NCI-H2107 treated with DMSO at 0.1 percent for 48 hours (cell line): Measurements from ENCODE around the gene ABCA13.
"Not testable (repeated sequence)": the region's sequence is repeated elsewhere in the genome, so short reads cannot be mapped to it uniquely, and the experiment has no call there.

Source experiments
- DNase-seq: peaks from one replicate; lab custom pipeline; 2025; ENCODE audit not compliant: unreplicated experiment; lab: John Stamatoyannopoulos, UW

The ABCA13 gene

DNA sequence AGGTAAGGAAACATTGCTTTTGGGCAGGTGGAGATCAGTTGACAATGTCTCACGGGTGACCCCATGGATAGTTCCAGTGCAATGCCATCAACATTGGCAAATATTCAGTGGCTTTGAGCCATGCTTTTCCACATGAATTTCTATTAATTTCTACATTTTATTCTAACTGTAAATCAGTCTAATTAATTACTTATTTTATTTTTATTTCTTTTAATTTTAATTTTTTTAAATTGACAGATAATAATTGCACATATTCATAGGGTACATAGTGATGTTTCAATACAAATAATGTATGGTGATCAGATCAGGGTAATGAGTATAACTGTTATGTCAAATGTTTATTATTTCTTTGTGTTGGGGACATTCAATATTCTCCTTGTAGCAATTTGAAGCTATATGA is 3.8 kb downstream of the ABCA13 start:
- no peak for DNase-seq

DNA sequence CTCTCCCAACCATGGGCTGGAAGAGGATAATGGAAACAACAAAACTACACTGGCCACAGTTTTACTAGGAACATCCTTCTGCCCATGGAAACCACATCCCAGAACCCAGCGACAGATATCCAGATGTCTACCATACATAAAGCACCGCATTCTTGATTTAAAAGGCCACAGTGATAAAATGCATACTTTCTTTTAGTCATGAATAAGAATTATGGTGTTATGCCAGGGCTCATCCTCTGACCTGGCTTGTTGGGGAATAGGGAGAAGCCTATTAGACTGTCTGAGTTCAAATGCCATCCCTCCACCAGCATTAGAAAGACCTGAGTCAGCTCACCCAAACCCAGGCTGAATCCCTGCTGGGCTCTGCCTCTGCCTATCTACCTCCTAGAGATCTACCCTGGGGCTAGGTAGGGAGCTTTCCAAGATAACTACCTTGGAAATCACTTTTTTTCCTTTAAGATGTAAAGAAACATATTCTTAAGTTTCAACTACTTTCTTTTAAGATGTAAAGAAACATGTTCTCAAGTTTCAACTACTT is 5.2 kb downstream of the ABCA13 start:
- DNase-seq, result no peak

DNA sequence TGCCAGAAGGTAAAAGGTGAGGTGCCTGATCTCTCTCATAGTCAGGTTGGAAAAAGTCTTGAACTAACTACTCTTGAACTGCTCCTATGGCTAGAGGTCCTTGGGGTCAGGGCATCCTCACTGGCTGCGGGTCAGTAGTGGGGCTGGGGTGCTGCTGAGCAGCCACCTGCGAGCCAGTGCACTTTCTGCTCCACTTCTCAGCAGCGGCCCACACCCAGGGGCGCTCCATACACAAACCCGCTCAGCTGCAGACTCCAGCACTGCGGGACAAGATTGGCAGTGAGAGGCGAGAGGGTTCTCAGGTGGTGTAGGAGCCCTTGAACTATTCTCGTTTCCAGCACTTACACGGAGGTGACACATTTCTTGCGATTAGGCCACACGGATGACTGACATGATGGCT is 6.0 kb downstream of the ABCA13 start:
- DNase-seq, result no peak

DNA sequence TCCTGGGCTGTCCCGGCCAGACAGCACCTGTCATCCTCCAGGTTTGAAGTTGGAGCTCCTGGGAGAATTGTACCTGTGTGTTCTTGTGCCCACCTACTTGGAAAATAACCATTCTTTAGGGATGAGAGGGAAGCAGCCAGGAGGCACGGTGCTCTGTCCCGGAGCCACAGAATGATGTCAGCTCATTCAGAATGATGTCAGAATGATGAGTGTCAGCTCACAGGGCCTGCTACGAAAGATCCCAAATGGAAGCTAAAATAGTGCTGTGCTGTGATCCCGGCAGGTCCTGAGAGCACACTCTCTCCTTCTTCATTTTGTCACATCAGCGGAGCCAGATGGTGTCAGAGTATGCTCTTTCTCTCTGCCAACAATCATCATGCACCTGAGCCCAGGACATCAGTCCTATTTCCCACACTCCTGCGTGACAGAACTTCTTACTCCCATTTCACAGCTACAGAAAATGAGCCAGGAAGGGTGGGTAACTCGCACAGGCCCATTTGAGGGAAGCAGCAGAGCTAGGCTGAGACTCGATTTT is 8.3 kb downstream of the ABCA13 start:
- DNase-seq, result no peak

DNA sequence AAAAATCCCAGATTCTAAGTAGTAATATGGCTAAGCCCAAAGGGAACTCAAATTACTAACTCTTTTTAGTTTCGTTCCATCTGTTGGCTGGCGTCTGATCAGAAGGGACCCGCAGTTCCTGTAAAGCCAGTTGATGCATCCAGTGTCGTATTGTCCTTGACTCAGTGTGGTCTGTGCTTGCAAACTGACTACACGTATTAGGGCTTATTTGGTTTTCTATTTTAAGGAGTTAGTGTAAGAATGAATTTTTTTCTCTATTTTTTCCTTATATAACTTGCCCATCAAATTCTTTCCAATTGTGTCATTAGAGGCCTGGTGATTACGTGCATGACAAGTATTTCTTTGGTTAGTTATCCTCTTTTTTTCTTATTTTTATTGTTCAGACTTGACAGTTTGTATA is 9.7 kb downstream of the ABCA13 start:
- DNase-seq, result no peak

DNA sequence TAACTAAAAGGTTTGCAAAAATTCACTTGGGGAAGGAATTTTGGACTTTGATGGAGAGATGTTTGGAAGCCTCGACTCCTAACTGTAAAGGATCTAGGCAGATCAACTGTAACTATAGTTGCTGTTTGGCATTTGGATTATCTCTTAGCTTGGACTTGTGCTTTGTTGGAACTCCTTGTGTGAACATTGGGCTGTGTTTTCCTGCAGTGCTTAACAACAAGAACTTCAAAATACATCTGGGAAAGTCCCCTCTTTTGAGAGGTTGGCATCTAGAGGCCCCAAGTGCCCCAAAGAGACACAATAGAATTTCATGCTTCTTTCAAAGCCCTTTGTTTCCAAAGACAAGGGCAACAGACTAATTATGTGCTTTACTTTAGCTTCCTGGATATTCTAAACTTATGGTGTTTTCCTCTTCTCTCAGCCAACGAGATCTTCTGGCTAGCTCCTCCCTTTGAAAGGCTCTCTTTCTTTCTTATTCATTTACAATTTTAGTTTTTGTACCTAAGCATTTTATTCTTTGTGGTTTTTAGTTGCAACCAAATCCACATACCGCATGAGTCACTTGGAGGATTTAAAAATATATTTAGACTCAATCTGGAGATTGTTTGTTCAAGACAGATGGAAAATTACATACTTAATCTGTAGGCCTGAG is 11.6 kb downstream of the ABCA13 start:
- DNase-seq, result no peak

DNA sequence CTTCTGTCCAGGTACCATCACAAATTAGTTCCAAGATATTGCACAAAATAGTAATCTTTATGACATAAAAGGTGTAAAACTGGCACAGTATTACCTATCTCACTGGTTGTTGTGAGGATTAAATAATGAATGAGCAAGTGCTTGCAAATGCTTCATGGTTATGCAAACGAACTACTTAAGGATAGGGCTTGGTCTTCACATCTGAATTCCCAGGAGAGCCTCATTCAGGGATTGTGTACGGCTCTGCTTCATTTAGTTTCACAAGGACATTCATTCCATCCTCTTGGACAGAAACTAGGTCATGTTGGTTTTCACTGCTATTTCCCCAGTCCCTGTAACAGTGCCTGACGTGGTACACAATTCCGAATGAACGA is 12.1 kb downstream of the ABCA13 start:
- no peak for DNase-seq

DNA sequence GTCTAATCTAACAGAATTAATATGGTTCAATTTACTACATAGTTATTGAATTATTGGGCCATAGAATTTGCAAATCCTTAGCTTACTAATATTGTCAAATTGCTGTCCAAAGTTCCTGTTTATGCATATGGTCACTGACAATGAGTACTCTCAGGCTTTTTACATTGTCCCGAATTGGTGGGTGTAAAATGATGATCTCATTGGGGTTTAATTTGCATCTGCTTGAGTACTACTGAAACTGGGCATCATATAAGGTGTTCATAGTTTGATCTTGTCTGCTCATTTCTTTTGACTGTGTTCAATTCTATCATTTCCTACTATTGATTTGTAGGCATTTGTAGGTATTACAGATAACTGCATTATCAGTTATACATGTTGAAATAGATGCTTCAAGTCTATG is 12.7 kb downstream of the ABCA13 start:
- no peak for DNase-seq

DNA sequence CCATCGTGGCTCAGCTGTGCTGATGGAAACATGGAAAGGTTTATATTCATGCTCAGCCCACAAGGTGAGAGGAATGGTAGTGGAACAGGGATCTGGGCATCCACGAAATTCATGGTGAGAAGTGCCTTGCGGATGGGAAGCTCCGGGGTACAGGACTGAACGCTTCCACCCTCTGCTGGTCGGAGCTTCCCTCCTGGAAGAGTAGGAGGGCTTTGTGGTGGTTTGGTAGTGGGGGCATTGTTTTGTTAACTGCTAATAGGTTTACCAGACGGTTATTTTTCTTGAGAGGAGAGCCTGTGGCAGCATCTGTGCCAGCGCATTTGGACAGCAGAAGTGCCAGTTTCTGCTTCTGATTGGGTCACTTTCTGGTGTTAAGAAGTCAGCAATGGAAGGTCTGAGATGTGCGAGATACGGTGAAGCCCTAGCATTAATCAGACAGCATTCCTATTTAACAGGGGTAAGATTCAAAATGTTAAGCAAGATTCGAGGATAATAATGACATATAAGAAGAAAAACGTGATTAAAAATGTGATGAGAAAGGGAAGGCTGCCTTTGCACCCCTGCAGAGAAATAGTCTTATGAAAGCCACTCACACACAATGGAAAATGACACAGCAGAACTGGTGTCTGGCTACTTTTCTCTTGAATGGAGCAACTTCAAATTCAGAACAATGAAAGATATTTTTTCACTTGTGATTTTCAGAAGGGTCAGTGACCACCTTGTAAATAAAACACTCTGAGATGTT is 17.7 kb downstream of the ABCA13 start:
- DNase-seq, result no peak

DNA sequence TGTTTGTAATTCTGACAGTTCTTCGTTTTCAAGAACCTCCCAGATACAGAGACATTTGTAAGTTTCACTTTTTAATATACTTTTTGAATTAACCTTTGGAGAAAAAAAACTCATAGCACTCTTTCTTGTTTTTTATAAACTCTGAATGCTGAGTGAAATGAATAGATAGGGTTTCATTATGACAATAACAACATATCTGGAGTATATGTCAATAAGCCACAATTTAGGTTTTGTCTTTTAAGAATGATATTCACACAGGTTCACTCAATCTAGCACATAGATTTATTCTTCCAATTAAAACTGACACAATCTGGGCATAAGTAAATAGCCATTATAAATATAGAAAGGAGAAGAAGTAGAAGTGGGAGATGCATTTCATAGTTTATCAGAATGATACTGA is 21.7 kb downstream of the ABCA13 start:
- no peak for DNase-seq

DNA sequence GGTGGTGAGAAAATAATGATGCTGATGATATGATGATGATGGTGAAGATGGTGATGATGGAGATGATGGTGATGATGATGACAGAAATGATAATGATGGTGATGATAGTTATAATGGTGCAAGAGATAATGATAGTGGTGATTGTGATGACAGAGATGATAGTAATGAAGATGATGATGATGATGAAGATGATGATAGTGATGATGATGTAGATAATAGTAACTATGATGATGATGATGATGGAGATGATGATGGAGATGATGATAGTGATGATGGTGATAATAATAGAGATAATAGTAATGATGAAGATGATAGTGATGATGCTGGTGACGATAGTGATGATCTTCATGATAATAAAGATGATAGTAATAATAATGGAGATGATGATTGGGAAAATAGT is 22.2 kb downstream of the ABCA13 start:
- DNase-seq, result no peak

DNA sequence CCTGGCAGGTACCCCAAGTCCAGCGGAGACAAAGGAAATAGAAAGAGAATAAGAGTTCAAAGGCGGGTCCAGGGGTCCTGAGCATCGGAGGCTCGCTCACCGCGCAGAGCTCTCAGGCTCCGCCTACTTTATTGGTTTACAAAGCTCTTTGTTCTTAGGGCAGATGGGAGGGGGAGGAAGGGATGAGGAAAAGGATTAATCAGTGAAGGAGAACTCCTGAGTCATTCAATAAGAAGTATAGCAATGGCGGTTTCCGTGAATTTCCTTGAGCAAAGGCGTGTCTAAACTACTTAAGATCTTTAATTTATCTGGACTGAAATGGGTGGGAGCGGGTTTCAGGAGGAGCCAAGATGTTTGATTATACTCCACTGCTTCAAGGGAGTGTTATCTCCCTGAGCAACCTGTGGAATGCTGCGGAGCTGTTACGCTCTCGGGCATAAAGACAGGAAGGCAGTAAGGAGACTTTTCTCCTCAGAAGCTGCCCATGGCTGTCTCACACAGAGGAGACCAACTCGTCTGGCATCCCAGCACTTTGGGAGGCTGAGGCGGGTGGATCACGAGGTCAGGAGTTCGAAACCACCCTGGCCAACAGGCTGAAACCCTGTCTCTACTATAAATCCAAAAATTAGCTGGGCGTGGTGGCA is 29.8 kb downstream of the ABCA13 start:
- not testable (repeated sequence) for DNase-seq

DNA sequence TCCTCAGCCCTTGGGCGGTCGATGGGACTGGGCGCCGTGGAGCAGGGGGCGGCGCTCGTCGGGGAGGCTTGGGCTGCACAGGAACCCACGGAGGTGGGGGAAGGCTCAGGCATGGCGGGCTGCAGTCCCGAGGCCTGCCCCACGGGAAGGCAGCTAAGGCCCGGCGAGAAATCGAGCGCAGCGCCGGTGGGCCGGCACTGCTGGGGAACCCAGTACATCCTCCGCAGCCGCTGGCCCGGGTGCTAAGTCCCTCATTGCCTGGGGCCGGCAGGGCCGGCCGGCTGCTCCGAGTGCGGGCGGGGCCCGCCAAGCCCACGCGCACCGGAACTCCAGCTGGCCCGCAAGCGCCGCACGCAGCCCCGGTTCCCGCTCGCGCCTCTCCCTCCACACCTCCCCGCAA is 31.7 kb downstream of the ABCA13 start:
- DNase-seq, result not testable (repeated sequence)

DNA sequence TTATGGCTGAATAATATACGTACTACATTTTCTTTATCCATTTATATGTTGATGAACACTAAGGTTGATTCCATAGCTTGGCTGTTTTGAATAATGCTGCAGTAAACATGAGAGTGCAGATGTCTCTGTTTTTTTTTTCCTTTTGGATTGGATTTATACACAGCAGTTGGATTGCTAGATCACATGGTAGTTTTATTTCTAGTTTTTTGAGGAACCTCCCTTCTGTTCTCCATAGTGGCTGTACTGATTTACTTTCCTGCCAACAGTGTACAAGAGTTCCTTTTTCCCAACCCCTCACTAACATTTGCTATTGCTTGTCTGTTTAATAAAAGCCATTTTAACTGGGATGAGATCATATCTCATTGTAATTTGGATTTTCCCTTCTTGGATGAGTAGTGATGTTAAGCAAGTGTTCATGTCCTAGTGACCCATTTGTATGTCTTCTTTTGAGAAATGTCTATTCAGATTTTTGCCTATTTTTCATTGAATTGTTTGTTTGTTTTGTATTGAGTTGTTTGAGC is 36.0 kb downstream of the ABCA13 start:
- DNase-seq, result no peak

DNA sequence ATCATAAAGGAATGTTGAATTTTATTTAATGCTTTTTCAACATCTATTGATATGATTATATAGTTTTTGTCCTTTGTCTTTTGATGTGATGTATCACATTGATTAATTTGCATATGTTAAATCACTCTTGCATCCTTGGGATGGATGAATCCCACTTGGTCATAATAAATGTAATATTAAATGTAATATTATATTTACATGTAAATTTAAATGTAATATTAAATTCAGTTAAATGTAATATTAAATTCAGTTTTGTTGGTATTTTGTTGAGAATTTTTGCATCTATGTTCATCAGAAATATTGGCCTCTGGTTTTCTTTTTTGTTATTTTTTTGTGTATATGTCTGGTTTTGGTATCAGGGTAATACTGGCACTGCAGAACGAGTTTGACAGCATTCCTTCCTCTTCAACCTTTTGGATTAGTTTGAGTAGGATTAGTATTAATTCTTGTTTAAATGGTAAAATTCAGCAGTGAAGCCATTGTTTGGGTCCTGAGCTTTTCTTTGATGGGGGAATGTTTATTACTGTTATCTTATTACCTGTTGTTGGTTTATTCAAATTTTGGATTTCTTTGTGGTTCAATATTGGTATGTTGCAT is 37.8 kb downstream of the ABCA13 start:
- DNase-seq, result no peak

DNA sequence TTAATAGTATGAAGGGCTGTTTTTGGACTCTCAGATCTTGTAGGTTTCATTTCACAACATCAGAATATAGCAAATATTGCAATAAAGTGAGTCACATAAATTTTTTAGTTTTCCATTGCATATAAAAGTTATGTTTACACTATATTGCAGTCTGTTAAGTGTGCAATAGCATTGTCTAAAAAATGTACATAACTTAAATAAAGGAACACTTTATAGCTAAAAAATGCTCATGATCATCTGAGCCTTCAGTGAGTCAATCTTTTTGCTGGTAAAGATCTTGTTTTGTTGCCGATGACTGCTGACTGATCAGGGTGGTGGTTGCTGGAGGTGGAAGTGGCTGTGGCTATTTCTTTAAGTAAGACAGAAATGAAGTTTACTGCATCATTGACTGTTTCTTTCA is 42.0 kb downstream of the ABCA13 start:
- DNase-seq, result no peak

DNA sequence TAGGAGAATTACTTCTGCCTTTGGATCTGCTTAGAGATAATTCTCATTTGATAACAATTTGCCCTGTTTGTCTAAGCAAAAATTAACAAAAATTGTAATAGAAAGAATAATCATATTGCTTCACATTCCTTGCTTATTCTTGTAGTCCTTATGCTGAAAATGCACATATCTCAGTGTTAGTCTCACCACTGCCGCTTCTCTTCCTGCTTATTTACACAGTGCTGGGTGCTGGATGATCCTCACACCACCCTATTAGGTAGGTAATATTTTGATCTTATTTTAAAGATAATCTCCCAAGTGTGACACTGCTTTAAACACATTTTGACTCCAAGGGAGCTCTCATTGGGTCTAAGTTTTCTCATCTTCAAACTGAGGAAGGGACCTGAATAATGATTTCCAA is 46.0 kb downstream of the ABCA13 start:
- DNase-seq, result no peak

DNA sequence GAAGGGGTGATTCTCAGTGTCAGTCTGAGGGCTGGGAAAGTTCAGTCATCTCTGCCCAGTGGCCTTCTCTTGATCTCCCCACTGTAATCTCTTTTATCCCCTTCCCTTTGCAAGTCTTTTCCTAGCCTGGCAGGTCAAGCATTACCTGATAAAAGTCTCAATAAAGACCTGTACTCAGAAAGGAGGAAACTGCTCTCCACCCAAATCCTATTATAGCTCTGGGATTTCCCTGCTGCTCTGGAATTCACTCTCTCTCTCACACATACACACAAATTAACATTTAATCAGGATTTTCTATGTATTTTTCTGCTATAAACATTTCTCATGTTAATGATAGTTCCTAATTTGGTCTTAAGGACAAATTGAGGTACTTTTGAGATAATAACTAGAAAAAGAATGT is 46.5 kb downstream of the ABCA13 start:
- DNase-seq, result no peak

DNA sequence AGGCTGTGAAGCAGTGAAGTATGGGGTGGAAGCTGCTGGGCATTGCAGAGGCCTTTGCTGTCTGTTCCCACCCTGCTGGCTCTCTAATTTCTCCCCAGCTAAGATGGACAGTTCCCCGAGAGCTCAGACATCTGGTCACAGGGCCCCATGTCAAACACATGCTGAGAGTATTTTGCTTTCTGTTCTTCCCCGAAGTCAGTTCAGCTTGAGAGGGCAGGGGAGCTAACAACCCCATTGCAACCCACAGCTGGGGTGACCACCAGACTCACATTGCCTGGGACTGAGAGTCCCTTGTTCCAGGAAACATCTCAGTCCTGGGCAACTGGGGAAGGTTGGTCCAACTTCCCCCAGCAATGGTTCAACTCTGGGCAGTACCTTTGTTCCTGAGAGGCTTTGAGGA is 52.8 kb downstream of the ABCA13 start:
- DNase-seq, result no peak

DNA sequence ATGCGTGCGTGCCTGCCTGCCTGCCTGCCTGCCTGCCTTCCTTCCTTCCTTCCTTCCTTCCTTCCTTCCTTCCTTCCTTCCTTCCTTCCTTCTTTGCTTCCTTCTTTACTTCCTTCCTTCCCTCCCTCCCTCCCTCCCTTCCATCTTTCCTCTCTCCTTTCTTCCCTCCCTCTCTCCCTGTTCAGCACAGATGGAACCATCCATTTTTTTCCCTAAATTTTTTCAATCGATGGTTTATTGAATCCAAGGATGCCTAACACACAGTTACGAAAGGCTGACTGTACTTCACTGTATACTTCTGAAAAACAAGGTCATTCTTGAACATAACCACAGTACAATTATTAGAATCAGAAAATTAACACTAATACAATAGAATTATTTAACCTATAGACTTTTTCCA is 53.8 kb downstream of the ABCA13 start:
- DNase-seq, result no peak

DNA sequence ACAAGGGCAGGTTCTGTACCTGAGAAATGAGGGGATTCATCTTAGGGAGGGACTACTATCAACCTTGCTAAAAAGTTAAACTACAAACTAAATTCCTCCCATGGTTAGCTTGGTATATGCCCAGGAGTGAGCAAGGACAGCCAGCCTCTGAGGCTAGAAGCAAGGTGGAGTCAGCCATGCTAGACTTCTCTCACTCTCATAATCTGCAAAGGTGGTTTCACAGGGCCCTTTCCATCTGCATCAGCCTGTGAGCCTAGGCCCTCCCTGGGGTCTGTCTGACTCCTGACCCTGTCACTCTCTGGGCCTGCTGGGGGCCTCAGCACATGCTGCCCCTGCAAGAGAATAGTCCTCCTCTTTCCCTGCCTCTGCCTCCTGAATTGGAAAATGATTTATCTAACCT is 66.1 kb downstream of the ABCA13 start:
- no peak for DNase-seq
